K562 (cell line): Measurements from ENCODE around the gene ZNF462. TPM values are rescaled to one million over a fixed set of nuclear protein-coding genes. Genes with fewer than 3 reads are reported as not detected.

ENCODE experiments used
- ATAC-seq: fragments of 200-7000 bp; cut with Tn5 transposase; 3 replicates; pipeline ENCODE4 v1.9.1; 2020; ENCODE audit warnings: moderate library complexity
- BruUV-seq: library from RNA; stranded (reverse); fragments of 400-500 nt; replicated peaks from 2 replicates; lab custom pipeline; 2021; lab: Mats Ljungman, UMichigan
- CTCF ChIA-PET: fragments of 300-600 bp; formaldehyde crosslinking; extraction: SDS; loops from one replicate; lab custom pipeline; 2021; ENCODE audit warnings: low intra/inter-chr PET ratio; lab: Yijun Ruan, JAX
- POLR2A ChIA-PET: fragments of 300-600, 350-650 bp; sonication (Branson Sonifier 250); formaldehyde crosslinking; extraction: SDS; loops from one replicate; lab custom pipeline; 2021; ENCODE audit warnings: antibody characterized with exemption, inconsistent platforms; lab: Yijun Ruan, JAX
- DNase-seq, 4 experiments: peaks; one replicate each; pipeline versions ENCODE4 v3.0.0 to v3.0.0-alpha.2; 2011 to 2018; ENCODE audit warnings: low spot score in 3 of 4, mixed read lengths in 3 of 4; ENCODE audit errors: extremely low read depth in 1 of 4
- FAIRE-seq: peaks from 2 replicates; lab custom pipeline; 2011; peaks lifted over from hg19 to GRCh38; lab: Jason Lieb, UNC
- H2AFZ ChIP-seq: 2 replicates; pipeline ENCODE4 v1.6.0; 2011; ENCODE audit warnings: low read depth, low read length, control low read depth, inconsistent platforms
- H3K27ac ChIP-seq: fragments of 200-600 bp; 3 replicates; pipeline ENCODE4 v1.8.0; 2011; ENCODE audit warnings: low read depth, mild to moderate bottlenecking, control low read depth, inconsistent platforms, low read length, moderate library complexity, mixed read lengths; ENCODE audit errors: extremely low read depth
- H3K27me3 ChIP-seq, 2 experiments: fragments of 300-600 bp in 1 of 2; 2 replicates in 1 of 2; 3 replicates in 1 of 2; pipeline versions ENCODE4 v1.6.0 to v1.8.0; 2011; ENCODE audit warnings: inconsistent platforms in 2 of 2, low read length in 2 of 2, mild to moderate bottlenecking in 1 of 2, mixed read lengths in 1 of 2, moderate library complexity in 1 of 2; ENCODE audit not compliant: control insufficient read depth in 2 of 2, insufficient read depth in 2 of 2
- H3K36me3 ChIP-seq: fragments of 300-600 bp; 3 replicates; pipeline ENCODE4 v1.8.0; 2011; ENCODE audit warnings: mild to moderate bottlenecking, low read length, inconsistent platforms; ENCODE audit not compliant: control insufficient read depth, insufficient read depth
- H3K4me1 ChIP-seq, 2 experiments: fragments of 200-600 bp in 1 of 2; replicated peaks in 1 of 2; 2 replicates in 1 of 2; 3 replicates in 1 of 2; pipeline versions ENCODE4 v1.5.1 to v1.8.0; 2011; ENCODE audit warnings: inconsistent platforms in 2 of 2, low read length in 2 of 2, mild to moderate bottlenecking in 1 of 2, mixed read lengths in 1 of 2, moderate library complexity in 1 of 2; ENCODE audit not compliant: control insufficient read depth in 2 of 2, insufficient read depth in 2 of 2
- H3K4me2 ChIP-seq: 2 replicates; pipeline ENCODE4 v1.6.1; 2011; ENCODE audit warnings: low read length, control low read depth, inconsistent platforms, mixed read lengths; ENCODE audit not compliant: insufficient read depth
- H3K4me3 ChIP-seq: fragments of 200-600 bp; sonication (generic), shearing (Covaris generic); 2 replicates; pipeline ENCODE4 v1.5.1; 2016; ENCODE audit warnings: control low read depth, inconsistent platforms
- H3K79me2 ChIP-seq: fragments of 200-600 bp; 3 replicates; pipeline ENCODE4 v1.8.0; 2011; ENCODE audit warnings: low read length, inconsistent platforms; ENCODE audit not compliant: control insufficient read depth, insufficient read depth
- H3K9ac ChIP-seq, 2 experiments: 2 replicates each; pipeline versions ENCODE4 v1.6.0 to v1.6.1; 2011; ENCODE audit warnings: low read depth in 2 of 2, low read length in 2 of 2, control low read depth in 1 of 2, inconsistent platforms in 1 of 2, mild to moderate bottlenecking in 1 of 2, mixed read lengths in 1 of 2; ENCODE audit not compliant: insufficient read depth in 1 of 2
- H3K9me1 ChIP-seq: one replicate; pipeline ENCODE4 v1.6.0; 2011; ENCODE audit warnings: inconsistent platforms, mild to moderate bottlenecking, low read length, moderate library complexity; ENCODE audit not compliant: control insufficient read depth, insufficient read depth
- H3K9me3 ChIP-seq: replicated peaks from 2 replicates; pipeline ENCODE4 v1.5.1; 2011; ENCODE audit warnings: low read depth, low read length, inconsistent platforms; ENCODE audit not compliant: control insufficient read depth, insufficient read depth
- H4K20me1 ChIP-seq: replicated peaks from 2 replicates; pipeline ENCODE4 v1.6.1; 2011; ENCODE audit warnings: low read length, inconsistent platforms, mixed read lengths; ENCODE audit not compliant: control insufficient read depth, insufficient read depth
- FOXM1 ChIP-seq, 2 experiments: fragments of 450-650 bp in 1 of 2; sonication (generic) in 1 of 2; formaldehyde crosslinking in 1 of 2; IDR thresholded peaks; 2 replicates each; pipeline versions ENCODE4 v1.6.1 to v1.9.0; 2017 to 2022; ENCODE audit warnings: low read depth in 2 of 2, mild to moderate bottlenecking in 2 of 2, missing genetic modification reagents in 1 of 2, moderate library complexity in 1 of 2
- HIVEP1 ChIP-seq: fragments of 250-450 bp; sonication (Bioruptor Pico); IDR thresholded peaks from 2 replicates; pipeline ENCODE4 v1.4.0; 2020; ENCODE audit warnings: mild to moderate bottlenecking
- JUNB ChIP-seq: fragments of 450-650 bp; formaldehyde crosslinking; conservative IDR thresholded peaks from 2 replicates; pipeline ENCODE4 v1.4.0; 2020; ENCODE audit warnings: mild to moderate bottlenecking
- KHSRP ChIP-seq: fragments of 450-650 bp; IDR thresholded peaks from 2 replicates; pipeline ENCODE4 v1.6.1; 2017
- KLF13 ChIP-seq: fragments of 450-650 bp; IDR thresholded peaks from 2 replicates; pipeline ENCODE4 v1.6.1; 2016; ENCODE audit warnings: missing genetic modification characterization, low read depth, mild to moderate bottlenecking, missing compliant biosample characterization, moderate library complexity, borderline replicate concordance
- NCOA6 ChIP-seq: fragments of 450-650 bp; IDR thresholded peaks from 2 replicates; pipeline ENCODE4 v1.6.1; 2017; ENCODE audit warnings: mild to moderate bottlenecking
- TGIF2 ChIP-seq: sonication (generic); formaldehyde crosslinking; IDR thresholded peaks from 2 replicates; pipeline ENCODE4 v1.8.1; 2022; ENCODE audit warnings: mild to moderate bottlenecking, missing genetic modification reagents, moderate library complexity
- XRCC4 ChIP-seq: IDR thresholded peaks from one replicate; pipeline ENCODE4 v1.6.1; 2011; ENCODE audit not compliant: insufficient read depth, insufficient read length; ENCODE audit errors: extremely low read depth
- ZKSCAN8 ChIP-seq: fragments of 200-800 bp; sonication (Bioruptor generic); IDR thresholded peaks from 2 replicates; pipeline ENCODE4 v1.6.1; 2016; ENCODE audit warnings: missing genetic modification characterization, missing compliant biosample characterization
- ZNF134 ChIP-seq: fragments of 250-450 bp; sonication (Bioruptor Pico); conservative IDR thresholded peaks from 2 replicates; pipeline ENCODE4 v1.4.0; 2020
- WGBS: fragments of 100-300 bp; shearing (Covaris generic); methylation state at CpG from one replicate; pipeline ENCODE4 v1.1.6; 2016; ENCODE audit warnings: low coverage, mixed read lengths; ENCODE audit not compliant: insufficient coverage; ENCODE audit errors: missing lambda C conversion rate; 5-methylcytosine and 5-hydroxymethylcytosine counted together
- in situ Hi-C: fragments of 300-500 bp; cut with MboI; formaldehyde crosslinking; loops from 4 replicates; pipeline ENCODE4 v1.15.0; 2018; ENCODE audit warnings: inconsistent platforms, mixed read lengths
- intact Hi-C: fragments of 100-400 bp; cut with micrococcal nuclease; formaldehyde crosslinking; loops from 2 replicates; pipeline ENCODE4 v1.14.2; 2022
- polyA plus RNA-seq, 8 experiments: library from polyadenylated mRNA; depleted of rRNA in 4 of 8; stranded (reverse) in 5 of 8; unstranded in 3 of 8; fragments of >200 nt; fragmentation: Nextera tagmentation in 2 of 8; fragmentation: Illumina TruSeq in 1 of 8; extraction: Ambion mirVana in 2 of 8; extraction: Trizol in 1 of 8; gene quantifications; 2 replicates each; pipeline versions ENCODE4 v1.2.1 to v1.2.3, GENCODE V29; 2011 to 2014; ENCODE audit warnings: inconsistent platforms in 1 of 8, missing spikeins in 1 of 8
- total RNA-seq, 7 experiments: library from RNA; depleted of rRNA in 6 of 7; stranded (reverse); fragments of >200 nt in 6 of 7; fragmentation: Illumina TruSeq in 2 of 7; extraction: Trizol in 2 of 7; gene quantifications; 2 replicates each; pipeline versions ENCODE4 v1.2.1 to v1.2.3, GENCODE V29; 2011 to 2021; ENCODE audit warnings: low replicate concordance in 1 of 7
- TF ChIP-seq, protein P1 (sequence below): fragments of 250-450 bp; sonication (Bioruptor Pico); IDR thresholded peaks from 2 replicates; pipeline ENCODE4 v1.4.0; 2020
- TF ChIP-seq, protein P2 (sequence below): sonication (generic); formaldehyde crosslinking; IDR thresholded peaks from 2 replicates; pipeline ENCODE4 v1.8.1; 2022; ENCODE audit warnings: missing genetic modification reagents

The ZNF462 gene
- total and polyA plus RNA-seq, 9 of the 15 experiments (the other 6 are each of a cell fraction or from before 2014, with no cell fraction given) = 0.20 TPM; not detected in 8

DNA sequence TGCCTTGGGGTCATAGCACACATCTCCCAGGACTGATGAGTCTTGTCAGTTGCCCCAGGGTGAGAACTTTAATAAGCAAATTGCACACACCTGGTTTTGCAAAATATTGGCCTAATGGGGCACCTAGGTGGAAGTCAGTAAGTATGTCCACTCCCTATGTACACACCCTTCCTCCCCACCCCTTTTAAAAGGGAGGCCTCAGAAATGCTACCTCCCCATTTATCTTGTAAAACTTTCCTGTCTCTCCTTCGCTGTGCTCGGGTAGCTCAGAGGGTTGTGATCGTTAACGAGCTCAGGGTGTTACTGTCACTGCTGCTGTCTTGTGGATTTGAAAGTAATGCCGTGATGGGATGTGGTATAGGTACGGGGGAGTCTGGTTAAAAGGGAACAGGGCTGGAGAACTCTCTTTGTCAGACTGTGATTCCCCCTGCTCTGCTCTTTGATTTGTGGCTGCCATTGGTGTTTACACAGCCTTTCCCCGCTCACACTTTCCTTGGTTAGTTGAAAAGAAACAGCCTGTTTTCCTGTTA, 26.2 kb downstream of the ZNF462 start (continued):
- TF ChIP-seq, protein P1, sequence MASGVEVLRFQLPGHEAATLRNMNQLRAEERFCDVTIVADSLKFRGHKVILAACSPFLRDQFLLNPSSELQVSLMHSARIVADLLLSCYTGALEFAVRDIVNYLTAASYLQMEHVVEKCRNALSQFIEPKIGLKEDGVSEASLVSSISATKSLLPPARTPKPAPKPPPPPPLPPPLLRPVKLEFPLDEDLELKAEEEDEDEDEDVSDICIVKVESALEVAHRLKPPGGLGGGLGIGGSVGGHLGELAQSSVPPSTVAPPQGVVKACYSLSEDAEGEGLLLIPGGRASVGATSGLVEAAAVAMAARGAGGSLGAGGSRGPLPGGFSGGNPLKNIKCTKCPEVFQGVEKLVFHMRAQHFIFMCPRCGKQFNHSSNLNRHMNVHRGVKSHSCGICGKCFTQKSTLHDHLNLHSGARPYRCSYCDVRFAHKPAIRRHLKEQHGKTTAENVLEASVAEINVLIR (CRISPR knock-in tag) = no peak
- TF ChIP-seq XRCC4 (no peak), HIVEP1 (CRISPR knock-in tag) (no peak), TGIF2 (CRISPR knock-in tag) (no peak), ZKSCAN8 (CRISPR knock-in tag) (no peak)

DNA sequence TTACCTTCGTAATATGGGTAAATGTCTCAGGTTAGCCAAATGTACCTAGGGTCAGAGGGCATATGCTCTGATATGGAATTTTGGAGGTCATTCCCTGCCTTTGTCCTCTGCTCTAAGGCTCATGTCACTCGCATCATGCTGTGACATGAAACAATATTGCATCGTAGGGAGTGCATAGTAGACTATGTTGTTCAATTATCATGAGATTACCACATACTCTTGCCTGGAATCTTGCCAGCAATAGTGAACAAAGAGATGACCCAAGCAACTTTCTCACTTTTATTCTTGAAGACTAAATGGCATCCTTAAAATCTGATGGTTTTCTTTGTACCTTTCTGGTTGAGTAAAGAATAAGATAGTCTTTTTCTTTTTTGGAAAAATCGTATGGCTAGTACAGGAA, 27.6 kb downstream of the ZNF462 start:
- CTCF ChIA-PET = no interaction called here
- Histone ChIP-seq H4K20me1 (no peaks in the 10 kb centered on the region), H3K4me2 (no peak overlapping the region), H3K27me3 (no peaks in the 10 kb centered on the region), H3K36me3 (no peaks in the 10 kb centered on the region), H3K9ac (no peak overlapping the region), H3K9me3 (no peaks in the 10 kb centered on the region), H3K27ac (no peak overlapping the region), H2AFZ (no peak overlapping the region), H3K4me3 (no peak overlapping the region), H3K79me2 (no peaks in the 10 kb centered on the region), H3K9me1 (no peaks in the 10 kb centered on the region), H3K4me1 (no peaks in the 10 kb centered on the region)
- intact Hi-C loops = no loop called here
- TF ChIP-seq FOXM1 (IDR thresholded peaks at IDR 0.05; ENCODE audit: low read depth) (no peak), FOXM1 (CRISPR knock-in tag; IDR thresholded peaks at IDR 0.05; ENCODE audit: low read depth) (no peak), KHSRP (no peak), ZNF134 (no peak), KLF13 (tag) (no peak), JUNB (no peak), NCOA6 (no peak)
- TF ChIP-seq, protein P2, sequence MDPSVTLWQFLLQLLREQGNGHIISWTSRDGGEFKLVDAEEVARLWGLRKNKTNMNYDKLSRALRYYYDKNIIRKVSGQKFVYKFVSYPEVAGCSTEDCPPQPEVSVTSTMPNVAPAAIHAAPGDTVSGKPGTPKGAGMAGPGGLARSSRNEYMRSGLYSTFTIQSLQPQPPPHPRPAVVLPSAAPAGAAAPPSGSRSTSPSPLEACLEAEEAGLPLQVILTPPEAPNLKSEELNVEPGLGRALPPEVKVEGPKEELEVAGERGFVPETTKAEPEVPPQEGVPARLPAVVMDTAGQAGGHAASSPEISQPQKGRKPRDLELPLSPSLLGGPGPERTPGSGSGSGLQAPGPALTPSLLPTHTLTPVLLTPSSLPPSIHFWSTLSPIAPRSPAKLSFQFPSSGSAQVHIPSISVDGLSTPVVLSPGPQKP (CRISPR knock-in tag) = no peak
- no TSS peak for BruUV-seq
- ATAC-seq (no peak), DNase-seq (no peak), FAIRE-seq (no peak)
- in situ Hi-C loops = no loop called here
- 0% methylated on average over 4 of the region's 4 CpGs for WGBS
- POLR2A ChIA-PET = no interaction called here
